OCI-LY1 (cell line): Measurements from ENCODE around the gene ZYG11B.
"Not testable (repeated sequence)": the region's sequence is repeated elsewhere in the genome, so short reads cannot be mapped to it uniquely, and the experiment has no call there.

Source experiments
- H2AFZ ChIP-seq: fragments of 200-600 bp; sonication (generic), shearing (Covaris generic); 2 replicates; pipeline ENCODE4 v1.6.0; 2014; ENCODE audit warnings: antibody characterized with exemption, mild to moderate bottlenecking, low read length
- H3F3A ChIP-seq: fragments of 200-600 bp; sonication (generic), shearing (Covaris generic); 2 replicates; pipeline ENCODE4 v1.6.0; 2014; ENCODE audit warnings: mild to moderate bottlenecking, antibody characterized with exemption, low read length, moderate library complexity; ENCODE audit not compliant: insufficient read depth
- H3K27ac ChIP-seq: fragments of 200-600 bp; sonication (generic); 2 replicates; pipeline ENCODE4 v1.5.1; 2014; ENCODE audit warnings: low read length, mixed run types, mild to moderate bottlenecking, low read depth; ENCODE audit not compliant: poor library complexity, severe bottlenecking
- H3K27me3 ChIP-seq: fragments of 200-600 bp; sonication (generic); 2 replicates; pipeline ENCODE4 v1.6.0; 2014; ENCODE audit warnings: antibody characterized with exemption, mild to moderate bottlenecking, low read length, moderate library complexity; ENCODE audit not compliant: insufficient read depth
- H3K36me3 ChIP-seq: fragments of 200-600 bp; sonication (generic); 2 replicates; pipeline ENCODE4 v1.6.1; 2014; ENCODE audit warnings: mild to moderate bottlenecking, antibody characterized with exemption, low read length, moderate library complexity, mixed read lengths; ENCODE audit not compliant: insufficient read depth
- H3K4me1 ChIP-seq: fragments of 200-600 bp; sonication (generic); 2 replicates; pipeline ENCODE4 v1.5.1; 2014; ENCODE audit warnings: mild to moderate bottlenecking, low read length, moderate library complexity; ENCODE audit not compliant: insufficient read depth, severe bottlenecking
- H3K4me2 ChIP-seq: fragments of 200-600 bp; sonication (generic), shearing (Covaris generic); 2 replicates; pipeline ENCODE4 v1.6.1; 2014; ENCODE audit warnings: low read length
- H3K4me3 ChIP-seq: fragments of 200-600 bp; sonication (generic); 2 replicates; pipeline ENCODE4 v1.5.1; 2014; ENCODE audit warnings: low read length, low read depth, mild to moderate bottlenecking, mixed read lengths; ENCODE audit not compliant: poor library complexity, severe bottlenecking
- H3K79me2 ChIP-seq: fragments of 200-600 bp; shearing (Covaris generic); 2 replicates; pipeline ENCODE4 v1.6.1; 2016; ENCODE audit warnings: mixed run types, low read length, mixed read lengths; ENCODE audit not compliant: insufficient read depth
- H3K9ac ChIP-seq: fragments of 200-600 bp; sonication (generic), shearing (Covaris generic); 2 replicates; pipeline ENCODE4 v1.6.1; 2014; ENCODE audit warnings: mild to moderate bottlenecking, low read length, mixed read lengths
- H3K9me2 ChIP-seq: fragments of 200-600 bp; sonication (generic), shearing (Covaris generic); 2 replicates; pipeline ENCODE4 v1.6.1; 2014; ENCODE audit warnings: low read depth, mild to moderate bottlenecking, low read length, mixed read lengths
- H3K9me3 ChIP-seq: fragments of 200-600 bp; shearing (Covaris generic); 2 replicates; pipeline ENCODE4 v1.6.1; 2014; ENCODE audit warnings: low read length, mixed read lengths
- H4K20me1 ChIP-seq: fragments of 200-600 bp; sonication (generic), shearing (Covaris generic); 2 replicates; pipeline ENCODE4 v1.6.0; 2016; ENCODE audit warnings: mild to moderate bottlenecking, low read length; ENCODE audit not compliant: insufficient read depth
- EZH2 ChIP-seq: fragments of 200-600 bp; sonication (generic), shearing (Covaris generic); IDR thresholded peaks from 2 replicates; pipeline ENCODE4 v1.8.0; 2017; ENCODE audit warnings: borderline replicate concordance, mixed run types, mild to moderate bottlenecking, antibody characterized with exemption, low read length, moderate library complexity, mixed read lengths
- TF ChIP-seq, protein P1 (sequence below): fragments of 200-600 bp; sonication (generic), shearing (Covaris generic); IDR thresholded peaks from 2 replicates; pipeline ENCODE4 v1.5.1; 2017; ENCODE audit warnings: mild to moderate bottlenecking, antibody characterized with exemption, low read length, moderate library complexity, mixed read lengths

The ZYG11B gene

DNA sequence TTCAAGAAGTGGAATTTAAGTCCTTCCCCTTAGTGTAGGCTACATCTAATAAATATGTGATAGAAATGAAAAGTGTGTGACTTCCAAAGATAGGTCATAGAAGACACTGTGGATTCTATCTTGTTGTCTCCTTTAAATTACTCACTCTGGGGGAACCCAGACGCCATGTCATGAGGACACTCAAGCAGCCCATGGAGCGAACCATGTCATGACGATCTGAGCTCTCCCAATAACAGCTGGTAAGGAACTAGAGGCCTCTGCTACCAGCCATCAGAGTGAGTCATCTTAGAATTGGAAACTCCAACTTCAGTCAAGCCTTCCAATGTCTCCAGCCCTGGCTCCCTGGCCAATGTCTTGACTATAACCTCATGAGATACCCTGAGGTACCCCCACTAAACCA, 34.4 kb upstream of the ZYG11B start:
- no peak overlapping the region for H3K27ac ChIP-seq
- no peak overlapping the region for H3K4me2 ChIP-seq
- no peak for TF ChIP-seq EZH2
- TF ChIP-seq, protein P1, sequence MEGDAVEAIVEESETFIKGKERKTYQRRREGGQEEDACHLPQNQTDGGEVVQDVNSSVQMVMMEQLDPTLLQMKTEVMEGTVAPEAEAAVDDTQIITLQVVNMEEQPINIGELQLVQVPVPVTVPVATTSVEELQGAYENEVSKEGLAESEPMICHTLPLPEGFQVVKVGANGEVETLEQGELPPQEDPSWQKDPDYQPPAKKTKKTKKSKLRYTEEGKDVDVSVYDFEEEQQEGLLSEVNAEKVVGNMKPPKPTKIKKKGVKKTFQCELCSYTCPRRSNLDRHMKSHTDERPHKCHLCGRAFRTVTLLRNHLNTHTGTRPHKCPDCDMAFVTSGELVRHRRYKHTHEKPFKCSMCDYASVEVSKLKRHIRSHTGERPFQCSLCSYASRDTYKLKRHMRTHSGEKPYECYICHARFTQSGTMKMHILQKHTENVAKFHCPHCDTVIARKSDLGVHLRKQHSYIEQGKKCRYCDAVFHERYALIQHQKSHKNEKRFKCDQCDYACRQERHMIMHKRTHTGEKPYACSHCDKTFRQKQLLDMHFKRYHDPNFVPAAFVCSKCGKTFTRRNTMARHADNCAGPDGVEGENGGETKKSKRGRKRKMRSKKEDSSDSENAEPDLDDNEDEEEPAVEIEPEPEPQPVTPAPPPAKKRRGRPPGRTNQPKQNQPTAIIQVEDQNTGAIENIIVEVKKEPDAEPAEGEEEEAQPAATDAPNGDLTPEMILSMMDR: no peak
- H2AFZ ChIP-seq: no peak overlapping the region
- no peaks in the 10 kb centered on the region for H3F3A ChIP-seq
- no peak overlapping the region for H3K4me3 ChIP-seq
- no peaks in the 10 kb centered on the region for H3K27me3 ChIP-seq
- peaks cover 47% of the 10 kb centered on the region for H3K36me3 ChIP-seq
- H3K9me2 ChIP-seq: no peaks in the 10 kb centered on the region
- H3K79me2 ChIP-seq: peaks cover 12% of the 10 kb centered on the region
- H3K4me1 ChIP-seq: peaks cover 8% of the 10 kb centered on the region
- no peak overlapping the region for H3K9ac ChIP-seq
- no peaks in the 10 kb centered on the region for H3K9me3 ChIP-seq
- H4K20me1 ChIP-seq: no peaks in the 10 kb centered on the region

DNA sequence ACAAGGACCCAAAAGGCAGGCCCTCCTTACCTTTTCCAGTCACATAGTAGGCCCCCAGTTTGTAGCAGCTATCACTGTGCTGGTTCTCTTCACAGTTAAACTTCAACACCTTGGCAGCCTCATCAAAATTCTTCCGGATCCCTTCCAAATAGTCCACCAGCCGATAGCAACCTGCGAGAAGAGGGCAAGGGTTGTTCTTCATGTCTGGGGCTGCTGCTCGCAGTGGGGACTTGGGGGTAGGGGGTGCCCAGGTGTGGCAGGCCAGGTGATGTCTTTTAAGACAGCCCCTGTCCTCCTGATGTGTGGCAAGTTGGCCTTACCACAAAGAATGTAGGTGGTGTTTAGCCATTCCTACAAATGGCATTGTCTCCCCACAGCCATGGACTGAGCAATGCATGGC, 33.6 kb upstream of the ZYG11B start:
- peaks cover 19% of the 10 kb centered on the region for H3K79me2 ChIP-seq
- H3K4me3 ChIP-seq: no peak overlapping the region
- no peaks in the 10 kb centered on the region for H3K27me3 ChIP-seq
- peaks cover 38% of the 10 kb centered on the region for H3K36me3 ChIP-seq
- no peak overlapping the region for H3K9ac ChIP-seq
- H3K9me3 ChIP-seq: no peaks in the 10 kb centered on the region
- H3K9me2 ChIP-seq: no peaks in the 10 kb centered on the region
- no peak overlapping the region for H3K27ac ChIP-seq
- no peak for TF ChIP-seq EZH2
- TF ChIP-seq, protein P1: no peak
- no peaks in the 10 kb centered on the region for H3F3A ChIP-seq
- H3K4me2 ChIP-seq: no peak overlapping the region
- H4K20me1 ChIP-seq: no peaks in the 10 kb centered on the region
- H3K4me1 ChIP-seq: peaks cover 15% of the 10 kb centered on the region
- H2AFZ ChIP-seq: no peak overlapping the region

DNA sequence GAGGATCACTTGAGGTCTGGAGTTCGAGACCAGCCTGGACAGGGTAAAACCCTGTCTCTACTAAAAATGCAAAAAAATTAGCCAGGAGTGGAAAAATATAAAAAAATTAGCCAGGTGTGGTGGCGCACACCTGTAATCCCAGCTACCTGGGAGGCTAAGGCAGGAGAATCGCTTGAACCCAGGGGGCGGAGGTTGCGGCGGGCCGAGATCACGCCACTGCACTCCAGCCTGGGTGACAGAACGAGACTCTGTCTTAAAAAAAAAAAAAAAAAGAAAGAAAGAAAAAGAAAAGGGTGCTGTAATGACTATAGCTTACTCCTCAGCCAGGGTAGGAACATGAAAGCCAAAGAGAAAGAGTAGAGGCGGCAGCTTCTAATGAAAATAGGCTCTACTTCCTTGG, 32.9 kb upstream of the ZYG11B start:
- H2AFZ ChIP-seq, H3K9me3 ChIP-seq, H4K20me1 ChIP-seq, H3K9ac ChIP-seq, H3K9me2 ChIP-seq, H3K4me3 ChIP-seq, H3K27me3 ChIP-seq, H3K27ac ChIP-seq, H3K4me2 ChIP-seq, H3F3A ChIP-seq: not testable (repeated sequence)
- Histone ChIP-seq H3K79me2 (peaks cover 19% of the 10 kb centered on the region), H3K4me1 (peaks cover 15% of the 10 kb centered on the region), H3K36me3 (peaks cover 32% of the 10 kb centered on the region)

DNA sequence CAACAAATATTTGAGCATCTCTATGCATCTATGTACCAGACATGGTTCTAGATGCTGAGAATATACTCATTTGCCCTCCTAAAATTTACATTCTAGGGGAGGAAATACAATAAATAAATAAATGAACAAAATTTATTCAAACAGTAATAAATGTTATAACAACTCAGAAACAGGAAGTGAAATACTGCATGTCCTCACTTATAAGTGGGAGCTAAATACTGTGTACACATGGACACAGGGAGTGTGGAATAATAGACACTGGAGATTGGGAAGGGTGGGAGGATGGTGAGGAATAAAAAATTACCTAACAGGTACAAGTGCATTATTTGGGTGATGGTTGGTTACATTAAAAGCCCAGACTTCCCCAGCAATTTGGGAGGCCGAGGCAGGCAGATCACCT, 32.4 kb upstream of the ZYG11B start:
- H3K36me3 ChIP-seq: peaks cover 28% of the 10 kb centered on the region
- H3K27me3 ChIP-seq: no peaks in the 10 kb centered on the region
- no peak for TF ChIP-seq EZH2
- TF ChIP-seq, protein P1: no peak
- H2AFZ ChIP-seq: no peak overlapping the region
- H3K79me2 ChIP-seq: peaks cover 19% of the 10 kb centered on the region
- H4K20me1 ChIP-seq: no peaks in the 10 kb centered on the region
- no peak overlapping the region for H3K9ac ChIP-seq
- no peak overlapping the region for H3K4me3 ChIP-seq
- H3K9me2 ChIP-seq: no peaks in the 10 kb centered on the region
- peaks cover 20% of the 10 kb centered on the region for H3K4me1 ChIP-seq
- H3F3A ChIP-seq: no peaks in the 10 kb centered on the region
- no peak overlapping the region for H3K4me2 ChIP-seq
- H3K27ac ChIP-seq: no peak overlapping the region
- H3K9me3 ChIP-seq: no peaks in the 10 kb centered on the region
